ENCODE measurements around the gene TMEM59L. TPM values are rescaled to one million over a fixed set of nuclear protein-coding genes. Genes with fewer than 3 reads are reported as not detected.
A peak's percentile ranks its signal among the peaks of the same experiment; 100 is the strongest.

The TMEM59L gene
- total and polyA plus RNA-seq, 2 of the 13 experiments (the other 11 are each of a cell fraction or from before 2014, with no cell fraction given) = 0.97 to 5.5 TPM

DNA sequence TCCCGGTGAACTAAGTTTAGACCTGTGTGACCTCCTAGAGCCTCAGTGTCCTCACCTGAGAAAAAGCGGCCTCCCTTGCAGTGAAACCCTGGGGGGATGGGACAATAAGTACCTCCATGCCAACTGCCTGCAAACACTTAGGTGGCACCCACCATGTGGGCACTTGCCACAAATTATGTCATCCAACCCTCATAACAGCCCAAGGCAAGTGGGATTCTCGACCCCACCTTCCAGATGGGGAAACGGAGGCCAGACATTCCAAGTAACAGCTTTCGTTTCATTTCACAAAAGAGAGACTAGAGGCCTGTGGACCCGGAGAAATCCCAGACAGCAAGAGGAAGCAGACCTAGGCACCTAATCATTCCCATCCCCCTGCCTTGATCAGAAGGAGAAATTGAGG, 17.2 kb upstream of the TMEM59L start (continued):
- TF ChIP-seq, protein P1, sequence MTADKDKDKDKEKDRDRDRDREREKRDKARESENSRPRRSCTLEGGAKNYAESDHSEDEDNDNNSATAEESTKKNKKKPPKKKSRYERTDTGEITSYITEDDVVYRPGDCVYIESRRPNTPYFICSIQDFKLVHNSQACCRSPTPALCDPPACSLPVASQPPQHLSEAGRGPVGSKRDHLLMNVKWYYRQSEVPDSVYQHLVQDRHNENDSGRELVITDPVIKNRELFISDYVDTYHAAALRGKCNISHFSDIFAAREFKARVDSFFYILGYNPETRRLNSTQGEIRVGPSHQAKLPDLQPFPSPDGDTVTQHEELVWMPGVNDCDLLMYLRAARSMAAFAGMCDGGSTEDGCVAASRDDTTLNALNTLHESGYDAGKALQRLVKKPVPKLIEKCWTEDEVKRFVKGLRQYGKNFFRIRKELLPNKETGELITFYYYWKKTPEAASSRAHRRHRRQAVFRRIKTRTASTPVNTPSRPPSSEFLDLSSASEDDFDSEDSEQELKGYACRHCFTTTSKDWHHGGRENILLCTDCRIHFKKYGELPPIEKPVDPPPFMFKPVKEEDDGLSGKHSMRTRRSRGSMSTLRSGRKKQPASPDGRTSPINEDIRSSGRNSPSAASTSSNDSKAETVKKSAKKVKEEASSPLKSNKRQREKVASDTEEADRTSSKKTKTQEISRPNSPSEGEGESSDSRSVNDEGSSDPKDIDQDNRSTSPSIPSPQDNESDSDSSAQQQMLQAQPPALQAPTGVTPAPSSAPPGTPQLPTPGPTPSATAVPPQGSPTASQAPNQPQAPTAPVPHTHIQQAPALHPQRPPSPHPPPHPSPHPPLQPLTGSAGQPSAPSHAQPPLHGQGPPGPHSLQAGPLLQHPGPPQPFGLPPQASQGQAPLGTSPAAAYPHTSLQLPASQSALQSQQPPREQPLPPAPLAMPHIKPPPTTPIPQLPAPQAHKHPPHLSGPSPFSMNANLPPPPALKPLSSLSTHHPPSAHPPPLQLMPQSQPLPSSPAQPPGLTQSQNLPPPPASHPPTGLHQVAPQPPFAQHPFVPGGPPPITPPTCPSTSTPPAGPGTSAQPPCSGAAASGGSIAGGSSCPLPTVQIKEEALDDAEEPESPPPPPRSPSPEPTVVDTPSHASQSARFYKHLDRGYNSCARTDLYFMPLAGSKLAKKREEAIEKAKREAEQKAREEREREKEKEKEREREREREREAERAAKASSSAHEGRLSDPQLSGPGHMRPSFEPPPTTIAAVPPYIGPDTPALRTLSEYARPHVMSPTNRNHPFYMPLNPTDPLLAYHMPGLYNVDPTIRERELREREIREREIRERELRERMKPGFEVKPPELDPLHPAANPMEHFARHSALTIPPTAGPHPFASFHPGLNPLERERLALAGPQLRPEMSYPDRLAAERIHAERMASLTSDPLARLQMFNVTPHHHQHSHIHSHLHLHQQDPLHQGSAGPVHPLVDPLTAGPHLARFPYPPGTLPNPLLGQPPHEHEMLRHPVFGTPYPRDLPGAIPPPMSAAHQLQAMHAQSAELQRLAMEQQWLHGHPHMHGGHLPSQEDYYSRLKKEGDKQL (CRISPR knock-in tag; IDR thresholded peaks at IDR 0.05; ENCODE audit: low read depth) = no peak

DNA sequence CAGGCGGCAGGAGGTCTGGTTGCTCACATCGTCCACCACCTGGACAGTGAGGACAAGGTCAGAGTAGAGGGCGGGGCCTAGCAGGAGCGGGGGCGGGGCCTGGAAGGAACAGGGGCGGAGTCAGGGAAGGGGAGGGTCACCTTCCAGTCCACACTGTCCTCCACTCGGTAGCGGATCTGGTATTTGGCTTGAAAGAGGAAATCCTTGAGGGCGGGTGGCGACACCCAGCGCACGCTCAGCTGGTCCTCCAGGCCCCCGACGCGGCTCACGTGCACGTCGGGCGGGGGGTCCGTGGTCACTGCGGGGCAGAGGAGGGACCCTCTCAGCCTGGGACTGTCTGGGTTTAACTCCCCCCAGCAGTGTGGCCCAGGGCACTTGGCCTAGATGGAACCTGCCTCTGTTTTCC, 15.9 kb upstream of the TMEM59L start:
- Histone ChIP-seq H3K4me1 (ENCODE audit: insufficient read depth, low read length) (no peaks in the 10 kb centered on the region), H3K79me2 (ENCODE audit: insufficient read depth, low read length) (peaks cover 5% of the 10 kb centered on the region), H3K9ac (ENCODE audit: insufficient read depth, low read depth, low read length) (no peak overlapping the region), H3K4me3 (replicated peaks in 1 of 3; ENCODE audit: insufficient read depth in 1 of 3, low read depth in 2 of 3, low read length in 3 of 3) (no peak overlapping the region), H3K27ac (ENCODE audit: extremely low read length, insufficient read depth, low read length) (no peak overlapping the region), H3K4me2 (ENCODE audit: low read depth, low read length) (no peak overlapping the region), H3K9me3 (ENCODE audit: low read length) (no peaks in the 10 kb centered on the region), H3K27me3 (ENCODE audit: control insufficient read depth in 1 of 2, insufficient read depth in 2 of 2, low read length in 2 of 2) (no peaks in the 10 kb centered on the region), H4K20me1 (ENCODE audit: insufficient read depth, low read length) (peaks cover 4% of the 10 kb centered on the region; the same call in 1 of the 2 replicates), H3K36me3 (replicated peaks in 1 of 2; ENCODE audit: control insufficient read depth in 1 of 2, insufficient read depth in 2 of 2, low read length in 2 of 2) (peaks cover 17 to 53% of the 10 kb centered on the region in 2 experiments; a peak in 4 of 5 replicates), H2AFZ (ENCODE audit: low read length) (no peak overlapping the region)
- POLR2A ChIA-PET = no interaction called here
- intact Hi-C loops (cut with micrococcal nuclease; ENCODE audit: unreplicated experiment) = no loop called here
- peak; percentile 41 for DNase-seq (ENCODE audit: low spot score)
- CTCF ChIA-PET (ENCODE audit: low intra/inter-chr PET ratio, low total read pairs) = no interaction called here
- 86% methylated on average over 21 of the region's 21 CpGs for WGBS (ENCODE audit: low lambda C conversion rate)
- no peak for FAIRE-seq
- in situ Hi-C loops (cut with HindIII; ENCODE audit: extremely low pct_ligation_motif_present, low pct_unique_long_range_greater_than_20kb) = no loop called here
- ATAC-seq = peak; percentile 65
- no TSS peak for BruUV-seq (replicated peaks)
- TF ChIP-seq AGO2 (optimal IDR thresholded peaks at IDR 0.05; ENCODE audit: low read depth, low read length) (peak; percentile 76), NR1H2 (CRISPR knock-in tag; IDR thresholded peaks at IDR 0.05; ENCODE audit: borderline replicate concordance, low read depth) (no peak), ZNF614 (CRISPR knock-in tag; IDR thresholded peaks at IDR 0.05; ENCODE audit: borderline replicate concordance) (no peak), RXRA (CRISPR knock-in tag; IDR thresholded peaks at IDR 0.05) (0 out of 2 replicates have a peak, but pooled peaks have one; percentile 11), ZNF607 (CRISPR knock-in tag; IDR thresholded peaks at IDR 0.05; ENCODE audit: borderline replicate concordance) (no peak), CAMTA2 (CRISPR knock-in tag; IDR thresholded peaks at IDR 0.05; ENCODE audit: borderline replicate concordance) (no peak), KLF6 (CRISPR knock-in tag; IDR thresholded peaks at IDR 0.05) (no peak), EHMT2 (IDR thresholded peaks at IDR 0.05; ENCODE audit: borderline replicate concordance, low read depth, low read length) (no peak), RXRB (CRISPR knock-in tag; IDR thresholded peaks at IDR 0.05; ENCODE audit: borderline replicate concordance) (no peak), BRD4 (CRISPR knock-in tag; IDR thresholded peaks at IDR 0.05) (no peak)
- TF ChIP-seq, protein P2, sequence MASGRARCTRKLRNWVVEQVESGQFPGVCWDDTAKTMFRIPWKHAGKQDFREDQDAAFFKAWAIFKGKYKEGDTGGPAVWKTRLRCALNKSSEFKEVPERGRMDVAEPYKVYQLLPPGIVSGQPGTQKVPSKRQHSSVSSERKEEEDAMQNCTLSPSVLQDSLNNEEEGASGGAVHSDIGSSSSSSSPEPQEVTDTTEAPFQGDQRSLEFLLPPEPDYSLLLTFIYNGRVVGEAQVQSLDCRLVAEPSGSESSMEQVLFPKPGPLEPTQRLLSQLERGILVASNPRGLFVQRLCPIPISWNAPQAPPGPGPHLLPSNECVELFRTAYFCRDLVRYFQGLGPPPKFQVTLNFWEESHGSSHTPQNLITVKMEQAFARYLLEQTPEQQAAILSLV (CRISPR knock-in tag; IDR thresholded peaks at IDR 0.05; ENCODE audit: borderline replicate concordance) = no peak
- TF ChIP-seq, protein P3, sequence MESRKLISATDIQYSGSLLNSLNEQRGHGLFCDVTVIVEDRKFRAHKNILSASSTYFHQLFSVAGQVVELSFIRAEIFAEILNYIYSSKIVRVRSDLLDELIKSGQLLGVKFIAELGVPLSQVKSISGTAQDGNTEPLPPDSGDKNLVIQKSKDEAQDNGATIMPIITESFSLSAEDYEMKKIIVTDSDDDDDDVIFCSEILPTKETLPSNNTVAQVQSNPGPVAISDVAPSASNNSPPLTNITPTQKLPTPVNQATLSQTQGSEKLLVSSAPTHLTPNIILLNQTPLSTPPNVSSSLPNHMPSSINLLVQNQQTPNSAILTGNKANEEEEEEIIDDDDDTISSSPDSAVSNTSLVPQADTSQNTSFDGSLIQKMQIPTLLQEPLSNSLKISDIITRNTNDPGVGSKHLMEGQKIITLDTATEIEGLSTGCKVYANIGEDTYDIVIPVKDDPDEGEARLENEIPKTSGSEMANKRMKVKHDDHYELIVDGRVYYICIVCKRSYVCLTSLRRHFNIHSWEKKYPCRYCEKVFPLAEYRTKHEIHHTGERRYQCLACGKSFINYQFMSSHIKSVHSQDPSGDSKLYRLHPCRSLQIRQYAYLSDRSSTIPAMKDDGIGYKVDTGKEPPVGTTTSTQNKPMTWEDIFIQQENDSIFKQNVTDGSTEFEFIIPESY (CRISPR knock-in tag; IDR thresholded peaks at IDR 0.05) = peak; percentile 97
